22Rv1 (cell line): Measurements from ENCODE around the gene PDXK.

Experiments
- ZFX ChIP-seq: fragments of 450-650 bp; IDR thresholded peaks from 2 replicates; pipeline ENCODE4 v1.6.1; 2017; ENCODE audit warnings: antibody characterized with exemption, borderline replicate concordance
- TF ChIP-seq, protein P1 (sequence below): fragments of 450-650 bp; IDR thresholded peaks from 2 replicates; pipeline ENCODE4 v1.5.1; 2017; ENCODE audit warnings: mild to moderate bottlenecking

DNA sequence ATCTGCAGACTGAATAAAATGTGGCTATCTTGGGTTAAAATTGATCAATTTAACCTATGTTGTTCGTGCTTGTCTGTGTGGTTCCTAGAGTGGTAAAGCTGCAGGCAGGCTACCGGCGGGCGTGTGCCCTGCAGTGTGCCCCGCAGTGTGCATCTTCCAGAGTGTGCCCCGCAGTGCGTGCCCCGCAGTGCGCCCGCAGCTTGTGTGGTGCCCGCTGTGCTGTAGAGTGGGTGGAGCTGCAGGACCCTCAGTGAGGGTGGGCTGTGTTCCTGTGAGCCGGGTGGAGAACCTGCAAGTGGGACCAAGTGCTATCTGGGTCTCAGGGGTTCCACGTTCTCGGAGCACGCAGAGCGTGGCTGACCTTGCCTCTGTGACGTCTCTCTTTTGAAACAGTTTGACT, 81.2 kb downstream of the PDXK start:
- TF ChIP-seq, protein P1, sequence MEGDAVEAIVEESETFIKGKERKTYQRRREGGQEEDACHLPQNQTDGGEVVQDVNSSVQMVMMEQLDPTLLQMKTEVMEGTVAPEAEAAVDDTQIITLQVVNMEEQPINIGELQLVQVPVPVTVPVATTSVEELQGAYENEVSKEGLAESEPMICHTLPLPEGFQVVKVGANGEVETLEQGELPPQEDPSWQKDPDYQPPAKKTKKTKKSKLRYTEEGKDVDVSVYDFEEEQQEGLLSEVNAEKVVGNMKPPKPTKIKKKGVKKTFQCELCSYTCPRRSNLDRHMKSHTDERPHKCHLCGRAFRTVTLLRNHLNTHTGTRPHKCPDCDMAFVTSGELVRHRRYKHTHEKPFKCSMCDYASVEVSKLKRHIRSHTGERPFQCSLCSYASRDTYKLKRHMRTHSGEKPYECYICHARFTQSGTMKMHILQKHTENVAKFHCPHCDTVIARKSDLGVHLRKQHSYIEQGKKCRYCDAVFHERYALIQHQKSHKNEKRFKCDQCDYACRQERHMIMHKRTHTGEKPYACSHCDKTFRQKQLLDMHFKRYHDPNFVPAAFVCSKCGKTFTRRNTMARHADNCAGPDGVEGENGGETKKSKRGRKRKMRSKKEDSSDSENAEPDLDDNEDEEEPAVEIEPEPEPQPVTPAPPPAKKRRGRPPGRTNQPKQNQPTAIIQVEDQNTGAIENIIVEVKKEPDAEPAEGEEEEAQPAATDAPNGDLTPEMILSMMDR: no peak
- TF ChIP-seq ZFX: no peak
